Measurements from ENCODE around the gene TRIP10. TPM values are rescaled to one million over a fixed set of nuclear protein-coding genes. Genes with fewer than 3 reads are reported as not detected.
"Not testable (repeated sequence)": the region's sequence is repeated elsewhere in the genome, so short reads cannot be mapped to it uniquely, and the experiment has no call there.

The TRIP10 gene
- 100 to 1,000 TPM in 2 of 5 donors, 10 to 100 TPM in 3; 90.7 to 113 (median 98.9) TPM for polyA plus RNA-seq (ENCODE audit: insufficient read depth in 1 of 5, insufficient read length in 5 of 5, low replicate concordance in 1 of 5)
- long read RNA-seq, donor 1, transcript TRIP10-202 (14 exons, 2,035 nt), result major isoform, 8 of 56 reads
- long read RNA-seq, donor 1, partial matches to known transcripts, result 42 of 56 reads
- long read RNA-seq, donor 1, other reads (novel, unspliced or antisense), result 0 of 56 reads
- long read RNA-seq, donor 2, transcript TRIP10-202 (14 exons, 2,035 nt), result major isoform, 9 of 10 reads
- long read RNA-seq, donor 2, partial matches to known transcripts, result 0 of 10 reads
- long read RNA-seq, donor 2, other reads (novel, unspliced or antisense), result 0 of 10 reads
- long read RNA-seq, donor 3, transcript TRIP10-202 (14 exons, 2,035 nt), result major isoform, 6 of 48 reads
- long read RNA-seq, donor 3, partial matches to known transcripts, result 39 of 48 reads
- long read RNA-seq, donor 3, other reads (novel, unspliced or antisense), result 0 of 48 reads
- long read RNA-seq, donor 4, partial matches to known transcripts, result 7 of 12 reads
- long read RNA-seq, donor 4, other reads (novel, unspliced or antisense), result 0 of 12 reads
- long read RNA-seq, donor 5, transcript TRIP10-202 (14 exons, 2,035 nt), result major isoform, 5 of 29 reads
- long read RNA-seq, donor 5, partial matches to known transcripts, result 21 of 29 reads
- long read RNA-seq, donor 5, other reads (novel, unspliced or antisense), result 0 of 29 reads
- long read RNA-seq, donor 6, transcript TRIP10-202 (14 exons, 2,035 nt), result major isoform, 8 of 52 reads
- long read RNA-seq, donor 6, partial matches to known transcripts, result 42 of 52 reads
- long read RNA-seq, donor 6, other reads (novel, unspliced or antisense), result 0 of 52 reads
- long read RNA-seq, donor 7, transcript TRIP10-202 (14 exons, 2,035 nt), result major isoform, 13 of 30 reads
- long read RNA-seq, donor 7, partial matches to known transcripts, result 16 of 30 reads
- long read RNA-seq, donor 7, other reads (novel, unspliced or antisense), result 0 of 30 reads
- long read RNA-seq, donor 8, partial matches to known transcripts, result 10 of 13 reads
- long read RNA-seq, donor 8, other reads (novel, unspliced or antisense), result 0 of 13 reads

- peak; percentile 86 to 87 for DNase-seq
Measured at GRCh38 chr19:6739390-6739882, at the start of gene TRIP10. Gene TRIP10, plus strand, starts transcription at chr19:6739680. Its CDS starts 82 bp downstream, at chr19:6739762.

- no peak for DNase-seq
Measured at GRCh38 chr19:6690160-6690885, 49.2 kb upstream of the TRIP10 start.

DNA sequence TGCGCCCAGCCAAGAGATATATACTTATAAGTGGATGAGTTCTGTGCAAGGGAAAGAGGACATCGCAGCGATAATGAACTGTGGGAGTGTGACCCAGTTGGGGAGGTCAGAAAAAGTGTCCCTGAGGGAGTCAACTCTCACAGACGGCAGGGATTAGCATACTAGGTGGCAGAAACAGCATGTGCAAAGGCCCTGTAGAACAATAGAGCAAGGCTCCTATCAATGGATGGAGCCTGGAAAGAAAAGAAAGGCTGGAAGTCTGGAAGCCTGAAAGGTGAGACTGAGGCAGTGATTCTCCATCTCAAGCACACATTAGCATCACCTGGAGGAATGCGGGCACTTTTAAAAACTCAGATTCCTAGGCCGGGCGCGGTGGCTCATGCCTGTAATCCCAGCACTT lies 48.1 kb upstream of the TRIP10 start:
- DNase-seq, result no peak

DNA sequence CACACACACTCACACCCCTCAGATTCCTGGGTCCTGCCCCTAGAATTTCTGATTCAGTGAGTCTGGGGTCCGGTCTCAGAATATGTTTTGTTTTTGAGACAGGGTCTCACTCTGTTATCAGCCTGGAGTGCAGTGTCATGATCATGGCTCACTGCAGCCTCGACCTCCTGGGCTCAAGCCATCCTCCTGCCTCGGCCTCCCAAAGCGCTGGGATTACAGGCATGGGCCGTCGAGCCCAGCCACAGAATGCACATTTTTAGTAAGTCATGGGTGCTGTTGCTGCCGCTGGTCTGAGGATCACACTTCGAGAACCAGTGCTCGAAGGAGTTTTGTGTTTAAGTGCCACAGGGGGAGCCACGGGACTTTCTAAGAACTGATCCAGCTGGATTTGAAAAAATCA lies 47.5 kb upstream of the TRIP10 start:
- DNase-seq, result no peak

- no peak for DNase-seq
Measured at GRCh38 chr19:6693056-6693471, 46.4 kb upstream of the TRIP10 start.

DNA sequence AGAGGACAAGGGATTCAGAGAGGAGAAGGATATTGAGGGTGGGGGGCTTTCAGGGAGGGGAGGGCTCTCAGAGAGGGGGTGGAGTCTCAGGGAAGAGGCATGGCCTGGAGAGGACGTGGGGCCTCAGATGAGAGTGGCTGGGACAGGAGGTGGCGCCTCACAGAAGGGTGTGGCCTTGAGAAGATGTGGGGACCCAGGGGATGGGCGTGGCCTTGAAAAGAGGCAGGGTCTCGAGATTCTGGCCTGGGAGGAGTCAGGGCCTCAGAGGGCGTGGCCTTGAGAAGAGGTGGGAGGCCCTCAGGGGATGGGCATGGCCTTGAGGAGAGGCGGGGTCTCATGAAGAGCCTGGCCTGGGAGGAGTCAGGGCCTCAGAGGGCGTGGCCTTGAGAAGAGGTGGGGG lies 45.8 kb upstream of the TRIP10 start:
- DNase-seq, result no peak

DNA sequence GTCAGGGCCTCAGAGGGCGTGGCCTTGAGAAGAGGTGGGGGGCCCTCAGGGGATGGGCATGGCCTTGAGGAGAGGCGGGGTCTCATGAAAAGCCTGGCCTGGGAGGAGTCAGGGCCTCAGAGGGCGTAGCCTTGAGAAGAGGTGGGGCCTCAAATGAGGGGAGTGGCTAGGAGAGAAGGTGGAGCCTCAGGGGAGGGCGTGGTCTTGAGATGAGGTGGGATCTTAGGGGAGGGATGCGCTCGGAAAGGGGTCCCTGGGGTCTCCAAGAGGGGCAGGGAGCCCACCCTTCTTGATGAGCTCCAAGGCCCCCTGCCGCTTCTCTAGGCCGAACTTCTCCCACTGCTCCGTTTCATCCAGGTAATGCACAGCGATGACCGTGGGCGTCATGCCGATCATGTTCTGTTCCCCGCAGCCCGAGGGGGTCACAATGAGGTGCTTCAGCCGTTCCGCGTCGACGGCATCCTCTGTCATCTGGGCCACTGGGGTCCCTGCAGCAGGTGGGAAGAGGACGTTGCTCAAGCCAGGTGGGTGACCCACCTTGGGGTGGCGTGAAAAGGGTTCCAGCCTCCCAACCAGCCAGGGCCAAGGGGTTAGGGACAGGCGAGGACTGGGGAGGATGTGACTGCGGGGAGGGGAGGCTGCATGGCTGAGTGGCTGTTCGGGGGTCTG lies 45.2 kb upstream of the TRIP10 start:
- no peak for DNase-seq

GRCh38 chr19:6696239-6696820 lies 43.1 kb upstream of the TRIP10 start:
- DNase-seq, result no peak

DNA sequence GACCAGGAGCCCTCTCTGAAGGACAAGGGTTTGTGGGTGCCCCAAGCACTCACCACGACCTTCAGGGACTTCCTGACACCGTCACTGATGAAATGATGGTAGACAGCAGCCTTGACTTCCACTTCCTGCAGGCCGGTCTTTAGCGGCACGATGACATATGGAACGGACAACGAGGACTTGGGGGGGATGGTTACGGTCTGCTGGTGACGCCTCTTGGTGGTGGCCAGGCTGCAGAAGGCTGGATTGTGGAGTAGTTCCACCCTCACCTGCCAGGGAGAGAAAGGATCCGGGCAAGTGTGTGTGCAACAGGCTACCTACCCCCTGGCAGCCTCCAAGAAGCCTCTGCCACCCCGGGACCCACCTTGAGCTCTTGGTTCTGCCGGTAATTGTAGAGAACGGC lies 42.2 kb upstream of the TRIP10 start:
- no peak for DNase-seq

DNA sequence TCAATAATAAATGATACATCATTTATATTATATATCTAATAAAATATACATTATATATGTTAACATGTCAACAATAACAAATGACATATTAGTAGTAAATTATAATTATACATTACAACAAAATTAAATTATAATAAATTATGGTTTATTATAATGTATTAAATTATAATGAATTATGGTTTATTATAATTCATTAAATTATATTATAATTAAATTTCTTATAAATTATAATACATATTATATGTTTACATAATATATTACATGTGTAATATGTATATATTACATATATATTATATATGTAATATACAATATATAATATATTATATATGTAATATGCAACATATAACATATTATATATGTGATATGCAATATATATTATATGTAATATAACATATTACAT lies 39.5 kb upstream of the TRIP10 start:
- DNase-seq, result no peak

DNA sequence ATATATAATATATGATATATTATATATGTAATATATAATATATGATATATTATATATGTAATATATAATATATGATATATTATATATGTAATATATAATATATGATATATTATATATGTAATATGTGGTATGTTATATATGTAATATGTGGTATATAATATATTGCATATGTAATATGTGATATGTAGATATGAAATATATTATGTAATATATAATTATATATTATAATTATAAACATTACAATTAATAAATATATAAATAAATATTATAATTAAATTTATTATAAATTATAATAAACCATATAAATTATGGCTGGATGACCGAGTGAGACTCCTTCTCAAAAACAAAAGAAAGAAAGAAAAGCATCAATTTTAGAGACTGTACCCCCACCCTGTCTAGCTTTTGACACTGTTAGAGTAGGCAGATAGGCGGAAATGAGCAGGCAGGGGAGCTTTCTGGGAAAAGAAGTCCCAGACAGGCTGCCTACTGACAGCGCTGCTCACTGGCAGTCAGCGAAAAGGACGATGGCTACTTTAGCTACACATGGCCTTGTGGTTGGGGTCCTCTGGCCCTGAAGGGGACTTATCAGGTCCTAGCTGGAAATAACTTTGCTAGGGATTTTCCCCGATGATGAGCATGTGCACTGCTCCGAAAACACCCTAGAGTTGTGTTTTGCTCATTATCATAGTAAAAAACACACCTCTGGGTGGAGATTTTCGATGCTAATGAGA lies 38.7 kb upstream of the TRIP10 start:
- DNase-seq, result no peak

- no peak for DNase-seq
Measured at GRCh38 chr19:6705931-6706632, 33.4 kb upstream of the TRIP10 start.

DNA sequence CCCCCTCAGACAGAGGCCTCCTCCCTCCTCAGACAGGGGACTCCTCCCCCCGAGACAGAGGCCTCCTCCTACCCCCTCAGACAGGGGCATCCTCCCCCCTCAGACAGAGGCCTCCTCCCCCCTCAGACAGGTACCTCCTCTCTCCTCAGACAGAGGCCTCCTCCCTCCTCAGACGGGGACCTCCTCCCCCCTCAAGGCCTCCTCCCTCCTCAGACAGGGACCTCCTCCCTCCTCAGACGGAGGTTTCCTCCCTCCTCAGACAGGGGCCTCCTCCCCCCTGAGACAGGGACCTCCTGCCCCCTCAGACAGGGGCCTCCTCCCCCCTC lies 32.9 kb upstream of the TRIP10 start:
- no peak for DNase-seq

- DNase-seq, result no peak
Measured at GRCh38 chr19:6707011-6707657, 32.3 kb upstream of the TRIP10 start.

DNA sequence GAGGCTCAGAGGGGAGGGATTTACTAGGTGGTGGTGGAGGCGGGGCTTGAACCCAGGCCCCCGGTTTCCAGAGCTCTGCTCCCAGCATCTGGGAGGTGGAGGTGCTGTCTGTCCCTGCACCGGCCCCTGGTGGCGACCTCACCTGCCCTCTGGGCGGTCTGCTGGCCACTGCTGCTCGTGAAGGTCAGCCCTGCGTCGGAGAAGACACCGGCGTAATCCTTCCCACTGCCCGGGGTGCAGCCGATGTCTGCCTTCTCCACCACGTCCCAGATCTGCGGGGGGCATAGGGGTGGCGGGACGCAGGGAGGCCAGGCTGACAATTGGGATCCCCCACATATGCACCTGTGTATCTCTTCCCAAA lies 31.8 kb upstream of the TRIP10 start:
- no peak for DNase-seq

DNA sequence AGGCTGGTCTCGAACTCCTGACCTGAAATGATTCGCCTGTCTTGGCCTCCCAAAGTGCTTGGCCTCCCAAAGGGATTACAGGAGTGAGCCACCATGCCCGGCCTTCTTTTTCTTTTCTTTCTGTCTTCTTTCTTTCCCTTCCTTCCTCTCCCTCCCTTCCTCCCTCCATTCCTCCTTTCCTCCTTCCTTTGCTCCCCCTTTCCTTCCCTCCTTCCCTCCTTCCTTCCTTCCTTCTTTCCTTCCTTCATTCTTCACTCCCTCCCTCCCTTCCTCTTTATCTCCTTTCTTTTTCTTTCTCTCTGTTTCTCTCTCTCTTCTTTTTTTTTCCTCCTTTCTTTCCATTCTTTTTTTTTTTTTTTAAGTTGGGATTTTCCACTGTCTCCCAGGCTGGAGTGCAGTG lies 31.1 kb upstream of the TRIP10 start:
- no peak for DNase-seq

DNA sequence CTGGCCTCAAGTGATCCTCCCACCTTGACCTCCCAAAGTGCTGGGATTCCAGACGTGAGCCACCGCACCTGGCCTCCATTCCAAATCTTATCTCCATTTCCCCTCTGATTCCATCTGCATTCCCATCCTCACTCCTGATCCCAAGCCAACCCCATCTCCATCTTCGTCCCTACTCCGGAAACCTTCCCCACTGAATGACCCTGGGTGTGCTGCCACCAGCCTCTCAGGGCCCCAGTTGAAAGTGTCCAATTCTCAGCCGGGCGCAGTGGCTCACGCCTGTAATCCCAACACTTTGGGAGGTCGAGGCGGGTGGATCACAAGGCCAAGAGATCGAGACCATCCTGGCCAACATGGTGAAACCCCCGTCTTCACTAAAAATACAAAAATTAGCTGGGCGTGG lies 30.6 kb upstream of the TRIP10 start:
- not testable (repeated sequence) for DNase-seq

DNA sequence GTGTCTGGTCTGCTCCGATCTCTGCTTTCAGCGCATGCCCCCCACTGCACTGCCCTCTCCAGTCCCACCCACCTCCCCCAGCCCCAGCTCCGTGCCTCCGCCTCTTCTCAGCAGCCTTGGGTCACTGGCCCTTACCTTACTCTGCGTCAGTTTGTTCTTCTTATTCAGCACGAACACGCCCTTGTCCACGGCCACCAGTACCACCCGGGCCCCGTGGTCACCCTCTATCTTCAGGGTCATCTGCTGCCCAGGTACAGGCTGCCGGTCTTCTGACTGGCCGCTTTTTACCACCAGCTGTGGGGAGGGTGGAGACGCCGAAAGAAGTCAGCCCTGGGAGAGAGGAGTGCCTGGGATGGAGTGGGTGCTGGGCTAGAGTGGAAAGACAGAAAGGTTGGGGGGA lies 29.9 kb upstream of the TRIP10 start:
- no peak for DNase-seq
